HG03521 (cell line): Measurements from ENCODE around the gene NEURL1B.

Experiments used
- ATAC-seq: cut with Tn5 transposase; IDR thresholded peaks from one replicate; pipeline ENCODE4 v1.9.1; 2021; ENCODE audit warnings: mild to moderate bottlenecking, moderate library complexity; ENCODE audit not compliant: unreplicated experiment

The NEURL1B gene

DNA sequence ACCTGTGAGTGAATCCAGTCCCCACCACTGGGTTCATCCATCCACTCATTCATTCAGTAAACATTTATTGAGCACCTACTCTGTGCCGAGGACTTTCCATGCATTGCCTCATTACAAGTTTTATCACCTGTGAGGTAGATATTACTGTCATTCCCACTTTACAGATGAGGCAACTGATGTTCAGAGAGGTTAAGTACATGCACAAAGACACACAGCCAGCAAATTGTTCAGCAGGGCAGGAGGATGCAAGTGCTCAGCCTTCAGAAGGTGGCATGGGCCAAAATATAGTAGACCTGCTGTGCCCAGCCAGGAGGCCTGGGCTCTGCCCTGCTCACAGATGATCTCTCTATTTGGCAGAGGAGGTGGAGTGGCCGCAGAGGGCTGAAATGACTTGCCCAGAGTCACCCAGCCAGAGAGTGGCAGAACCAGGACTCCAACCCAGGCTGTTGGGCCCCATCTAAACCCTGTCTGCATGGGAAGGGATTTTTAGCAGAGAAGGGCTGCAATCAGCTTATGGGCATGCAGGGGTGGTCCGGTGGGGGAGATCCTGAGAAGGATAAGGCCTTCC, 7.6 kb upstream of the NEURL1B start:
- no peak for ATAC-seq

DNA sequence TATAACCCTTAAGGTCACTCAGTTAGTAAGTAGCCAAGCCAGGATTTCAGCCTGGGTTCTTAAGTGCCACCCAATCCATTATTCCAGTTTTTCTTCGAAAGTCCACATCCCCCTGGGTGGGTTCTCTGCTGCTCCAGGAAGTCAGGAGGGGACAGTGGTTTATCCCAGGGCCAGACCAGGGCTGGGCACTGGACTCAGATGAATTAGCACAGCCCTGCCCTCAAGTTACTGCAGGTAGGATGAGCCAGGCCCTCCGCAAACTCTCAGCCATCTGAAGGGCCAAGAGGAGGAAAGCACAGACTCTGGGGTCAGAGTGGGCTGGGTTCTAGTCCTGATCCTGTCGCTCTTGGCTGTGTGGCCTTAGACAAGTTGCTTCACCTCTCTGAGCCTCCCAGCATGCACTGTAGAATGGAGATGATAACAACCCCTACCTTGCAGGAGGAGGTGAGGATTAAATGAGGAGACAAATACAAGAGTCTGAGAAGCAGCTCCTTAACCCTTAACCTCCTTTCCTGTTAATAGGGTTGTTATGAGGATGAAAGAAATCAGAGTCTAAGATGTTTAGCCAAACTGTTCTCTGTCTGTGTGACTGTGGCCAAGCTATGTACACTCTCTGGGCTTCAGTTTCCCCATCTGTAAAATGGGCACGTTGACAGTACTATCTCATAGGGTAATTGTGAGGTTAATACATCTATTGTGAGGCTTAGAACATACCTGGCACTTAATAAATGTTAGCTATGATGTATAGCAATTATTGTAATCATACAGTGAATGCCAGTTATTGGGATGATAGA, 6.8 kb upstream of the NEURL1B start:
- ATAC-seq: no peak

DNA sequence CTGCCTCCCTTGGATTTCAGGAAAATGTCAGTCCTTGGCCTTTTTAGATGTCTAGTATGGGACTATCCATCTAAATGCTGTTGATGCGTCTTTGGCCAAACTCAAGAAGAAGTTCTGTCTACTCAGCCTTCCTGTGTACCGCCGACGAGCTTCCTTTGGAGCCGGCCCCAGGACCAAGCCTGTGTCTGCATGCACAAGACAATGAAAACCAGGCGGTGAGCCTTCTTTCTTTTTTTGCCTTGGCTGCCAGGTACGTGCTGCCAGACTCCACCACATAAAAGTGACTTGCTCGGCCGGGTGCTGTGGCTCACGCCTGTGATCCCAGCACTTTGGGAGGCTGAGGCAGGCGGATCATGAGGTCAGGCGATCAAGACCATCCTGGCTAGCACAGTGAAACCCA, 6.0 kb upstream of the NEURL1B start:
- no peak for ATAC-seq

DNA sequence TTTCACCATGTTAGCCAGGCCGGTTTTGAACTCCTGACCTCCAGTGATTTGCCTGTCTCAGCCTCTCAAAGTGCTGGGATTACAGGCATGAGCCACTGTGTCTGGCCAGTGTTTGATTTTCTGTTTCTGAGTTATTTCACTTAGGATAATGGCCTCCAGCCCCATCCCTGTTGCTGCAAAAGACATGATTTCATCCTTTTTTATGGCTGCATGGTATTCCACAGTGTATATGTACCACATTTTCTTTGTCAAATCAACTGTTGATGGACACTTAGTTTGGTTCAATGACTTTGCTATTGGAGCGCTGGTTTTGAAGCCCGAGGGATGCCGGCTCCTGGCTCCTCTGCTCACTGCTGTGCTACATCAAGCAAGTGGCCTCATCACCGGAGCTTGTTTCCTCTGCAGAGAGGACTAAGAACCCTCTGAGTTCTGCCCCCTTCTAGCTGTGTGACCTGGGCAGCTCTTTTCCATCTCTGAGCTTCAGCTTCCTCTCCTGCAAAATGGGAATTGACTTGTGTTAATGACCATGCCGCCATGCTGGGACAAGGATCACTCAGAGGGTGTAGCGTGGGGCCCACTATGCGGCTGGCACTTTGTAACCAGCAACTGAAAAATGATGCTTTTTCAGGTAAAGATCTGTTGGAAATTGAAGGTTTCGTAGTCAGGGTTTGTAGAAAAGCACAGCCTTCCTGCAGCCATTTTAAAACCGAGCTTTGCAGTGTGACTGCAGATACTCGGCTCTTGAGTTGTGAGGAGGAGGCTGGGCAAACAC, 4.6 kb upstream of the NEURL1B start:
- ATAC-seq: no peak

DNA sequence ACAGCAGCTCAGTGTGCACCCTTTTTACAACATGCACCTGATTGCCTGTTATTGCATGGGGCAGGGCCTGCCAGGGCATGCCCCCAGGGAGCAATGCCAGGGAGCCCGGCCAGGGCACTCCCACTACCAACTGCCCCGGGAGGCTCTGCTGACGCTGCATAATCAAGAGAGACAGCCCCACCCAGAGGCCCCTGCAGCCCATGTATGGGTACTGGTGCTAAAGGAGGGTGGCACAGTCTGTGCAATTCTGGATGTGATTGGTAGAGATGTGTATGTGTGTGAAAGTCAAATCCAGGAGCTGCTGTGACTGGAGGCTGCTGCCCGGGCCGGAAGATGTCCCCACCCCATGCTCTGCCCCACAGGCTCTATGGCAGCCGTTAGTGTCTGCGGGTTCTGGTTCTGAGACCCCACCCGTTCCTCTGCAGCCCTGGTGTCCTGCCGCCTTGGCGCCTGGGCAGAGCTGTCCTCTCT, 3.9 kb upstream of the NEURL1B start:
- ATAC-seq: no peak

DNA sequence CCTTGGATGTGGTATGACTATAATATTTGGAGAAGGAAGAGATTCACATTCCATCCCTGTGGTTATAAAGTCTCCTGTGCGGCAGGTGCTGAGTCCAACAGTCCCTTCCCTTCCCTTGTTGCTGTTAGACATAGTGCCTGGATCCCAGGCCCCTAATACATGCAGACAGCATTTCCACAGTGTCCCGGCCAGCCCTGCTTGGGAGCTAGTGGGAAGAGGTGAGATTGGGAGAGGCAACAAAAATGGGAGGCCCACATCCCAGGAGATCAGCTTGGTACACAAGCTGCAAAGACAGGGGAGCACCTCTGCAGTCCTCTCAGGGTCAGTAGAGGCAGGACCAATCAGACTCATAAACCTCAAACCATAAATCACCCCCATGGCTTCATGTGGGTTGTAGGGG, 3.3 kb upstream of the NEURL1B start:
- ATAC-seq: no peak

DNA sequence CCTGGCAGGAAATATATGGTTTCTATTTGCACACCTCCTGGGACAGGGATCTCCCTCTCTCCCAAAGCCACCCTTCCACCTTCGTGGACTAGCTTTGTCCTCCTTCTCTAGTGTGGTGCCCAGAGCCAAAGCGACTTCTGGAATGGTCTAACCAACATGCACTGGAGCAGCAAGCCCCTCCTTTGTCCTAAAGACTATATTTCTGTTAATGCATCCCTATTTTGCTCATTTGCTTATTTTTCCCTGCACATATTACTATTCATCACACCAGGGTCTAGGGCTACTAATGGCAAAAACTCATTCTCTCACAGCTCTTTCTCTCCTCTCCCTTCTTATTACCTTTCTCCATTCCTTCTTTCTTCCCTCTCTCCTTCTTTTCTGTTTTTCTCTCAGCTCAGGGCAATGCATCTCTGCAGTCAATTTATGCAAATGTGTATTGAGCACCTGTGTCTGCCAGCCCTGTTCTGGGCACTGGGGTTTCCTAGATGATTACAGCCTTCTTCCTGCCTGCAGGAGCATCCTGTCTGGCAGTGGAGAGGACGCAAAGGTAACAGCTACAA, 2.8 kb upstream of the NEURL1B start:
- ATAC-seq: no peak

DNA sequence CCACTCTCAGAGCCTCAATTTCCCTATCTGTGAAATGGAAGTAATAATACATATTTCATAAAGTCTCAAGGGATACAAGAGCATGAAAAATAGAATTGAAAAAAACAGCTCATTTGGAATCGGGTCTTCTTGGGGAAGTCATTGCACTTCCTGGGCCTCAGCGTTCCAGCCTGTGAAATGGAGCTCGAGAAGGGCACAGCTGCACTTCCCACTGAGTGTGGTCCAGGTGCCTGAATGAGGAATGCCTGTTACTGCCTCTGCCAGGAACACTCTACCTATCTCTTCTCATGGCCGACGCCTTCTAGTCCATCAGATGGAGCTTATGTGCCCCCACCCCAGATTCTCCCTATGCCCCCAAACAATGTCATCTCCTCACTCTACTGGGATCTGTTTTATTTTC, 924 bp upstream of the NEURL1B start:
- no peak for ATAC-seq

DNA sequence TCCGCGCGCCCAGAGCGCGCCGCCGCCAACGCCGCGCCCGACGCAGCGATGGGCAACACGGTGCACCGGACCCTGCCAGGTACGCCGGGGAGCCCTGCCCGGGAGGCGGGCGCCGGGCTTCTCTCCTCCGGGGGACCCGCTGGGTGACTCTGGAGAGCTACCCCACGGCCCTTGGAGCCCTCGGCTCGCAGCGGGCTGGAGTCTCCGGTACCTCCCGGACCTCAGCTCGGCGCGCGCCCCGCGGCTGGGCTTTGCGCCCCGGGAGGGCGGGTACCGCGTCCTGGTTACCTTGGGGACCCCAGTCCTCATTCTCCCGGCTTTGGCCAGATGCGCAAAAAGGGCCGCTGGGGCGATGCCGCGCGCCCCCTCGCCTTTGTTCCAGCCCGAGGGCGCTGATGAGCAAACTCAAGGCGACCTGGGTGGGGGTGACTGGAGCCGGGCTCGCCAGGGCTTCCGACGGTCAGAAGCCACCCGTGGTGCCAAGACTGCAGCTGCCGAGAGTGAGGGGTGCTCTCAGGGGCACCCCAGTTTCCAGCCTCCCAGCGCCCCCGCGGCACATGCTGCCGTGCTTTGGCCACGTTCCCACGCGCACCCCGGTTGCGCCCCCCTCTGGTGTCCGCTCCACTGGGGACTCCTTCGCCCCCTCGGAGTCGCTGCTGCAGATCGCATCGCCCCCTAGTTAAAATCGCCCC, 442 bp downstream of the NEURL1B start:
- ATAC-seq: no peak

DNA sequence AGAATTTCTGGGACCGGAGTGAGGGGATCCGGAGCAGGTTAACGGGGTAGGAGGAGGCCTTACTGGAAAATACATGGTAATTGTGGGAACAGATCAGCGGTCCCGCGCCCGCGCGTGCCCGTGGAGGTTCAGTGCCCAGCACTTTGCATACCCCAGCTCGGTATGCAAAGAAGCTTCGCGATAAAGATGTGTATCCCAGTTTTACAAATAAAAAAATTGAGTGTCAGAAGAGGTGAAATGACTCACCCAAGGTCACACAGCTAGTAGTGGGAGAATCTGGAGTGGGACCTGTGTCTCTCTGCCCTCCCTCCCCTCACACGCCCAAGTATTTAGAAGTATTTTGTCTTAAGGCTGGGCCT, 967 bp downstream of the NEURL1B start:
- no peak for ATAC-seq

DNA sequence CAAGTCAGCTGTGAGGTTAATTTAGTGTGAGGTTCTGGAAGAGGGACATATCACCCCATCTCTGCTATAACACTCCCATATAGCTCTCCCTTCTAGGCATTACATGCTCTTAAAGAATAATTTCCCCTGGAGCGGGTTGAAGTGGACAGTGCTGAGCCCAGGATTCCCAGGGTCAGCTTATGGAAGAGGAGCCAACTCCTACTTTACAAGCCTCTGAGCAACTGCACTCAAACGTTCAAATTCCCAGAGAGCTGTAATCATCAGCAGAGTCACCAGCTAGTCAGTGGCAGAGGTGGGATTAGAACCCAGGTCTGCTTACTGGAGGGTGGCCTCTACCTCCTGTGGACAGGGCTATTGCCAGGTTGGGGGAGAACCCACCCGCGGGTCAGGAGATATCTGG, 1.4 kb downstream of the NEURL1B start:
- no peak for ATAC-seq

DNA sequence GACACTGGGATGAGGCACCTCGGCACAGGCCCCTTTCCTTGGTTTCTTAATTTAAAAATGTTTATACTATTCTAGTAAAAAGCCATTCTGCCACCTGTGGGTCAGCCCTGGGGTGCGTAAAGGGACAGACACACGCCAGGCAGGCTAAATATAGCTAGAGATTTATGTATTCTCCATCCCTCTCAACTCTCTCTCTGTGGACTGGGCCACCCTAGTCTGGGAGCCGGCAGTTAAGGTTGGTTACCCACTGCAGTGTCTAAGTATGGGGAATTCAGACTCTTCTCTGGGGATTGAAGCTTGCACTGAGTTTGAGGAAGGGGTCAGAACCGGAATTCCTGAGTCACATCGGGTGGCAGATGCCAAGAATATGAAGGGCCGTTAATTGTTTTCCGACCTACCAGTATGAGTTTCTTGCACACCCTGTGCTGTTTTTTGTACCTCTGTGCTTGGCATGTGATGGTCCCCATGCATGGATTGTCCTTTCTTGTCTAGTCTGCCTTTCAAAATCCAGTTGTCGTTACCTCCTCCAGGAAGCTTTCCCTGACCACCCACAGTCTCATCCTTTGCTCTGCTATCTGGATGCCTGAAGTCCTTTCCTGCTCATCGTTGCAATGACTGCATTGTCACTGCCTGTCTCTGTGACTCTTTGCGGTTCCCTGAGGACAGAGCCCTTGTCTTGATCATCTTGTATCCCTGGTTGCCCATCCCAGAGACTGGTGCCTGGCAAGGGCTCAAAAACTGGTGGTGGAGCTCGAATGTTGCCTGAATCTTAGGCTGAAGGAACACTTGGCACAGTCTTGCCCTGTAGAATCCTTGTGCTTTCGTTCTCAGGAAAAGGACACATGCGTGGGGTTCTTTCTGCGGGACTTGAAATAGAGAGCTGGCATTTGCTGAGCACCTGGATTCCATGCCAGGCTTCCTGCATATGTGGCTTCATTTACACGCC, 2.1 kb downstream of the NEURL1B start:
- no peak for ATAC-seq

DNA sequence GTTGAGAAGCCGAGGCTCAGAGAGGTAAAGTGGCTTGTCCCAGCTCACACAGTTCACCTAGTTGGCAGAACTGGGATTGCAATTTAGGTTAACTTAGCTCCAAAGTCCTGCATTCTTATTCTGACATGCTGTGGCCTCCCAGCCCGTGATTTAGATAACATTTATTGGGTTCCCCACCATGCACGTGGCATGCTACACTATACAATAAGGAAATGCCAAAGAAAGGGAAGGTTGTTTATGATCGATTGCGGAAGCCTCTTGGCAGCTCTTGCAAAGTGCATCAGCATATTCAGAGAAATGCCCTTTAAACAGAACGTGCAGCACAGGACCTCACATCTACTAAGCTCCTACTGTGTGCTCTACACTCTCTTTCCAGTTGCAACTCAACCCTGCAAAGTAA, 3.2 kb downstream of the NEURL1B start:
- no peak for ATAC-seq

DNA sequence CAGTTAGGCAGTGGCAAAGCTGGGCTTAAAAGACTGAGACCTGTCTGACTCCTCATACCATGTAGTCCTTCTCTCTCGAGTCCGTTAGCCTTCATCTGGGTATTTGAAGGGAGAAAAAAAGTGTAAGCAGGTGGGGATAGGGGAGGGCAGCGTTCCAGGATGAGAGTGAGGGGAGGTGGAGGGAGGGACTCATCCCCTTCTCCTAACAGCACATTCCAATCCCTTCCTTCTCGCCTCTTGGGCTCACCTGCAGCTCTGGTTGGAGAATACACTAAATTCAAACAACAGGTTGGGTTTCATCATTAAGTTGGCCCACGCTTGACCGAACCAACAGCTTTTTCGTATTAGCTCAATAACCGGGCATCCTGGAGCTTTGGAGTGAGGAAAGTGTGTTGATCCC, 3.6 kb downstream of the NEURL1B start:
- ATAC-seq: no peak

DNA sequence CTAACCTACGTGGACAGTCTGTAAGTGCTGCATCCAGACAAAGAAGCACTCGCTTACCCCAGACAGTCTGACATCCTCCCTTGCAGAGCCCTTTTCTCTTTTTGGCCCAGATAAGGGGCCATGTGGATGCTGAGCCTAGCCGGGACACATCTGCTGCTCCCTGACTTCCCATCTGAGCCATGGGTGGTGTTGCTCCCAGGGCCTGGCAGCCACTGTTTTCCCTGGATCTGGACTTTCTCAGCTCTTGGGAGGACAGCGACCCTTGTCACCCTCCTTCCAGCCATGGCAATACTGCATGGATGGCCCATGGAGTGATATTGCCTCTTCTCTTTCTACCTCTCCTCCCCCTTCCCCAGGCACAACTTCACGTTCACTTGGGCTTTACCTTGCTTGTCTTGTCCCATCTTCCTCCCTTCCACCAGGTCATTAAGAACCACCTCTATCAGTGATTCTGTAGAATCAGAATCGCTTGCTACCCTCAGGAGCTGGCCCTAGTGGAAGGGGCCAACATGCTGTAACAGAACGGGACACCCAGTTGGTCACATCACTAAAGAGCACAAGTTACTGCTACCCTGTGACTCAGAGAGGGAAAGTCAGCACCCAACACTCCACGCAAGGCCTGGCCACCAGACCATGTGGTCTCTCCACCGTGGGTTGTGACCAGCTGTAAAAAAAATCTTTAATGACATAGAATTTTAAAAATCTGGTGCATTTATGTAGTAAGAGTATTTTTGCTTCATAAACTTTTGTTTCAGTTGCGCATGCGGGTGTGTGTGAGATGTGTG, 4.4 kb downstream of the NEURL1B start:
- no peak for ATAC-seq

DNA sequence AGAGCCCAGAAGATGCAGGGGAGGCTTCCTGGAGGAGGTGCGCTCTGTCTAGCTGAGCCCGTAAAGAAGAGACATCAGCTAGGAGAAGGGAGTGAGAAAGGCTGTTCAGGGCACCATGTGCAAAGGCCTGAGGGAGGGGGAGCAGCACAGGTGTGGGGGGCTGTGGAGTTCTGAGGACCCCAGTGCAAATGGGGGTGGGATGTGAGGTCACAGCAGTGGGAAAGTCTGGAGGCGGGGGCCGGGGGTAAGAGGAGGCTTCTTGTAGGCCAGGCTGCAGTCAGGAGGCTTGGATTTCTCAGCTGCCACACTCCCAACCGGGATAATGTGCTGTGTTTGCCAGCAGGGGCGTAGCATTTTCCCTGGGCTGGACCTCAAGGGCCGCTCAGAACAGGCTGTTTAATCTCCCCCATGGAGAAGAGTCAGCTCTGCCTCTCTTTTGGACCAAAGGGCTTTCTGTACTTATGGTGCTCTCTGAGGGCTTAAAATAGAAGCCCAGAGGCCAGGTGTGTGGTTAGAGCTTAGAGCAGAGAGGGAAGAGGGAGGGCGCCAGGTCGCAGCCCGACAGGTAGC, 5.7 kb downstream of the NEURL1B start:
- no peak for ATAC-seq

DNA sequence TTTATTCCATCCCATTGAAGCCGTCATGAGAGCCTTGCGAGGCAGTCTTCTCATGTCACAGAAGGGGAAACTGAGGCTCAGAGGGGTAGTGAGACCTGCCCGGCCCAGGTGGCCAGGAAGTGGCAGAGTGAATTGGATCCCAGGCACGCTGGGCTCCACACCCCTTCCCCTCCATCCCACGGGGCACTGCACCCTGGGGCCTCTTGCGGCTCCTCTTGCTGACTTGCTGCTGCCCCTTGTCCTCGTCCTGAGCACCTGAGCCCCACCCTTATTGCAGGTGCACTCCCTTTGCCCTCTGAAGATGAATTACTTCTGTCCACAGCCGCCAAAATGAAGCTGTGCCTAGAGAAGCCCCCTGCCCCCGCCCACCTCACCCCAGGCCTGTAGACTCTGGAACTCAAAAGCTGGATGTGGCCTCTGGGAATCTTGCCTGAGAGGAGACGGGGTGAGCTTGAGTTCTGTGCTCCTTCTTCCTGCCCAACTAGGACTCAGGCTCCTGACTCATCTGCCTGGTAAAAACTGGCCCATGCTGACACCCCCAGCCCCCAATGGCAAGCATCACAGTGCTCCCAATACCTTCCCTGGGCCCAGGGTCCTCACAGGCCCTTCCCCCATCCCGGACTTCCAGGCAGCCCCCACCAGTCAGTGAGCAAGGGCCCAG, 6.4 kb downstream of the NEURL1B start:
- no peak for ATAC-seq

DNA sequence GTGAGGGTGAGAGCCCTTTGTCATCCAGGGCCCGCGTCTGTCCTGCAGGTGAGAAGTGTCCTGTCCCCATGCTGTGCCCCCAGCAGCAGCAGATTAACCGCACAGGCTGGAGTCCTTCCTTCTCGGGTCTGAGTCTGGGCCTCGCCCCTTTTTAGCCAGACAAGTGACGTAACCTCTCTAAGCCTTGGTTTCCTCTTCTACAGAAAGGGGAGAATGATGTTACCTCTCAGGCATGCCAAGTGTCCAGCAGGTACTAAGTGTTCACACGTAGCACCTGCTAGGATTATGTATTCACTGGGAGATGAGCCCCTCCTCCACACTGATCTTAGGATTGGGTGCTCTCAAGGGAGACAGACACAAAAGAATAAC, 6.9 kb downstream of the NEURL1B start:
- no peak for ATAC-seq
